Left colon (tissue), 2 donors: ENCODE measurements around the gene PLPP4. TPM values are rescaled to one million over a fixed set of nuclear protein-coding genes. Genes with fewer than 3 reads are reported as not detected.

Experiments used
- ATAC-seq: fragments of 200-7000 bp; cut with Tn5 transposase; one replicate; pipeline ENCODE4 v1.9.1; 2020; ENCODE audit warnings: mild to moderate bottlenecking, moderate library complexity
- DNase-seq, 2 donors: peaks; one replicate each; pipeline ENCODE4 v3.0.0-alpha.2; 2020
- intact Hi-C, 2 donors: fragments of 100-400 bp; cut with DNase I in 1 of 2; cut with micrococcal nuclease in 1 of 2; formaldehyde crosslinking; loops; one replicate each; pipeline versions ENCODE4 v1.11.2 to v1.14.0; 2022; cut with DNase I, micrococcal nuclease
- total RNA-seq, 2 donors: library from RNA; stranded (reverse); fragmentation: NEBNext Ultra II Directional; extraction: Animal tissue kit (Norgen Biotek cat#: 25700); gene quantifications; one replicate each; pipeline ENCODE4 v1.2.1, GENCODE V29; 2021
- donor health status: DM: no; HTN: no; CAD: no.
- donor health status: DM: yes; HTN: yes; CAD: no.

PLPP4 gene
- total RNA-seq, 2 donors from 2014 or later = 0.24 to 0.47 TPM

- intact Hi-C loops = no loop called here
- DNase-seq (no peak), ATAC-seq (no peak)
Observed at GRCh38 chr10:120628197-120628596, 171.2 kb downstream of the PLPP4 start.

- ATAC-seq = no peak
- no peak for DNase-seq
- intact Hi-C loops = no loop called here
Observed at GRCh38 chr10:120630266-120630665, 173.2 kb downstream of the PLPP4 start.

DNA sequence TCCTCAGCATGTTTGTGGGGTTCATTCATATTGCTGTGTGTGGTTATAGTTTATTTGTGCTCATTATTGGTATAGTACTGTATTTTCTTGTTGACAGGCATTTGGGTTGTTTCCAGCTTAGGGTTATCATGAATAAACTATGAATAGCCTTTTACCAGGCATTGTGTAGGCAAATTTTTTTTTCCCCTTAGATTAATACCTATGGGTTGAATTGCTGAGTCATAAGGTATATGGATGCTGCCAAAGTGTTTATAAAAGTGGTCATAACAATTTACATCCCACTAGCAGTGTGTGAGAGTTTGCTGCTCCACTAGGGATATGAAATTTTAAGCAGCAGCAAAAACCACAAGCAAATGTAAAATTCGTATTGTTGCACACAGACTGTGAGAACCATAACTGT is 175.0 kb downstream of the PLPP4 start:
- ATAC-seq (no peak), DNase-seq (no peak)
- intact Hi-C loops = no loop called here

DNA sequence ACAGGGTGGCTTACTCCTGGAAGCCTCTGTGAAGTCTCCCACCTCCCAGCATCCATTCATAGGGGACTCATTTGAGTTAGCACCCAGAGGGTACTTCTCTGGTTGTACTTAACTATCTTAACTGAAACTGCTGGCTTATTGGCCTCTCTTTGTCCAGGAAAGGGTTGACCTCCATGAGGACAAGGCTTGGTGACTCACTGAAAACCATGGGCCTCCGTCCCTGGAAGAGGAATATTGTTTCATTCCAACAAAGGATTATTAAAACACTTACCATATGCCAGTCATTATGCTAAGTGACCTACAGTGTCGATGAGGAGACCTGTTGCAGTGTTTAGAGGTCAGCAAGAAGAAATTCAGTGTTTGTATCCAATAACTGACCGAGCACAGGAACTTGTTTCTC is 175.9 kb downstream of the PLPP4 start:
- intact Hi-C loops = no loop called here
- ATAC-seq = no peak
- DNase-seq = no peak

DNA sequence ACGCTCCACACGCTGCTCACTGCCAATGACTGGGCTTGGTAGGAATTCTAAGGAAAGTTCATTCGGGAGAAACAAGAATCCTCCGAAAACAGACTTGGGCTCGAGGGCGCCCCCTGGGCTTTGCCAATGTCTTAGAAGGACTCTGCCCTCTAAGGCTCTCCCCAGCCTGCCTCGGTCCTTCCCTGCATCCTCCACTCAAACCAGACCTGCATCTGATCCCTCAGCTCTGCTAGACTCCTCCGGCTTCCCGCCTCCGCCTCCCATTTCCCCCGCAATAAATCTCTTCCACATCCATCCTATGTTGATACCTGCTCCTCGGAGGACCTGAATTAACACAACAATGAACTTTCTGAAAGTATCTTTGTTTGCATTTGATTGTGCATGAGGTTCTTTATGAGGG is 177.6 kb downstream of the PLPP4 start:
- no peak for ATAC-seq
- intact Hi-C loops = no loop called here
- DNase-seq = no peak
